Coronary artery (tissue), 2 donors: ENCODE results near the gene PAM16.
"Not testable (repeated sequence)": the region's sequence is repeated elsewhere in the genome, so short reads cannot be mapped to it uniquely, and the experiment has no call there.

Source experiments
- DNase-seq: peaks from one replicate; pipeline ENCODE4 v3.0.0-alpha.2; 2017; ENCODE audit warnings: low spot score
- H3K27ac ChIP-seq, 2 donors: fragments of 200-600 bp; sonication (generic); one replicate each; pipeline ENCODE4 v1.5.1; 2016 to 2019
- H3K4me3 ChIP-seq: fragments of 200-600 bp; sonication (generic); 2 replicates; pipeline ENCODE4 v1.5.1; 2016; ENCODE audit warnings: mild to moderate bottlenecking, moderate library complexity
- CTCF ChIP-seq: fragments of 200-600 bp; sonication (generic); IDR thresholded peaks from one replicate; pipeline ENCODE4 v1.5.1; 2019; ENCODE audit warnings: antibody characterized with exemption

The PAM16 gene

GRCh38 chr16:4349332-4349731 lies 1.8 kb downstream of the PAM16 start:
- no peak overlapping the region for H3K27ac ChIP-seq
- DNase-seq = no peak
- H3K4me3 ChIP-seq = no peak overlapping the region
- no peak for TF ChIP-seq CTCF

GRCh38 chr16:4347765-4348509 lies 3.2 kb downstream of the PAM16 start:
- Histone ChIP-seq H3K27ac (peak overlapping the region in 1 of 2 donors; percentile 15), H3K4me3 (no peak overlapping the region)
- no peak for DNase-seq
- TF ChIP-seq CTCF = no peak

DNA sequence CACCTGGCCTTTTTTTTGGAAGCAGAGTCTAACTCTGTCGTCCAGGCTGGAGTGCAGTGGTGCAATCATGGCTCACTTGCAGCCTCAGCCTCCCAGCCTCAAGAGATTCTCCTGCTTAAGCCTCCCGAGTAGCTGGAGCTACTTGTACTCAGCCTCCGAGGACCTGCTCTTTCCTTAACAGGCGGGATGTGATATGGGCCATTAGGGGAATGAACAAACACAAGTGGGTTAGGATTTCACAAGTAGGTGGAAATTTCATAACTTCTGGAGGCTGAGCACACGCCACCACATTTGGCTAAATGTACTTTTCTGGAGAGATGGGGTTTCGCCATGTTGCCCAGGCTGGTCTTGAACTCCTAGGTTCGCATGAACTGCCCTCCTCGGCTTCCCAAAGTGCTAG lies 4.1 kb downstream of the PAM16 start:
- H3K27ac ChIP-seq = peak overlapping the region in 1 of 2 donors; percentile 15
- no peak for DNase-seq

GRCh38 chr16:4345836-4346781 lies 5.0 kb downstream of the PAM16 start:
- Histone ChIP-seq H3K27ac (no peak overlapping the region), H3K4me3 (no peak overlapping the region)
- TF ChIP-seq CTCF = no peak
- DNase-seq = no peak

More for the DNA sequence above, 4.1 kb downstream of the PAM16 start:
- no peak for TF ChIP-seq CTCF
- H3K4me3 ChIP-seq = no peak overlapping the region

- no peak for TF ChIP-seq CTCF
- Histone ChIP-seq H3K4me3 (no peak overlapping the region), H3K27ac (peak overlapping the region; percentile 9 to 48)
- DNase-seq = no peak
Observed at GRCh38 chr16:4344983-4345835, 5.9 kb downstream of the PAM16 start.

DNA sequence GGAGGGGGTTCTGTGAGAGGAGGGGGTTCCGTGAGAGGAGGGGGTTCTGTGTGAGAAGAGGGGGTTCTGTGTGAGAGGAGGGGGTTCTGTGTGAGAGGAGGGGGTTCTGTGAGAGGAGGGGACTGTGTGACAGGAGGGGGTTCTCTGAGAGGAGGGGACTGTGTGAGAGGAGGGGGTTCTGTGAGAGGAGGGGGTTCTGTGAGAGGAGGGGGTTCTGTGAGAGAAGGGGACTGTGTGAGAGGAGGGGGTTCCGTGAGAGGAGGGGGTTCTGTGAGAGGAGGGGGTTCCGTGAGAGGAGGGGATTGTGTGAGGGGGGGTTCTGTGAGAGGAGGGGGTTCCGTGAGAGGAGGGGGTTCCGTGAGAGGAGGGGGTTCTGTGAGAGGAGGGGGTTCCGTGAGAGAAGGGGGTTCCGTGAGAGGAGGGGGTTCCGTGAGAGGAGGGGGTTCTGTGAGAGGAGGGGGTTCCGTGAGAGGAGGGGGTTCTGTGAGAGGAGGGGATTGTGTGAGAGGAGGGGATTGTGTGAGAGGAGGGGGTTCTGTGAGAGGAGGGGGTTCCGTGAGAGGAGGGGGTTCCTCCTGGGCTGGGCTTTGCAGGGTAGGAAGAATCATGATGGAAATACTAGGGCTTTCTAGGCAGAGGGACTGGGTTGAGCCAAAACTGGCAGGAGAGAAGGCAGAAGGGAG lies 6.7 kb downstream of the PAM16 start:
- DNase-seq, H3K4me3 ChIP-seq: not testable (repeated sequence)
- H3K27ac ChIP-seq = peak overlapping the region; percentile 9 to 48
